ENCODE data around the gene NAT10.
"Not testable (repeated sequence)": the region's sequence is repeated elsewhere in the genome, so short reads cannot be mapped to it uniquely, and the experiment has no call there.

The NAT10 gene

GRCh38 chr11:34063061-34063795, 42.2 kb upstream of the NAT10 start:
- no peak; the same call in 2 of the 3 replicates for ATAC-seq
- TF ChIP-seq CSDC2 (CRISPR knock-in tag; IDR thresholded peaks at IDR 0.05) = no peak
- TF ChIP-seq RARB (CRISPR knock-in tag; IDR thresholded peaks at IDR 0.05) = no peak

GRCh38 chr11:34064291-34064690, 41.1 kb upstream of the NAT10 start:
- TF ChIP-seq ARNTL (CRISPR knock-in tag; IDR thresholded peaks at IDR 0.05; ENCODE audit: borderline replicate concordance, low read depth) (no peak), ZNF70 (CRISPR knock-in tag; IDR thresholded peaks at IDR 0.05) (no peak), ISL1 (CRISPR knock-in tag; IDR thresholded peaks at IDR 0.05) (no peak), ZNF8 (CRISPR knock-in tag; IDR thresholded peaks at IDR 0.05) (no peak), CSRNP3 (CRISPR knock-in tag; IDR thresholded peaks at IDR 0.05) (no peak), CSDC2 (CRISPR knock-in tag; IDR thresholded peaks at IDR 0.05) (no peak)
- no peak for ATAC-seq

GRCh38 chr11:34065505-34066203, 39.8 kb upstream of the NAT10 start:
- no peak for ATAC-seq
- TF ChIP-seq ISL1 (CRISPR knock-in tag; IDR thresholded peaks at IDR 0.05) = no peak
- TF ChIP-seq ZFP3 (CRISPR knock-in tag; IDR thresholded peaks at IDR 0.05) = no peak
- TF ChIP-seq TCF4 (CRISPR knock-in tag; IDR thresholded peaks at IDR 0.05; ENCODE audit: borderline replicate concordance) = no peak
- no peak for TF ChIP-seq ESRRG (CRISPR knock-in tag; IDR thresholded peaks at IDR 0.05)

GRCh38 chr11:34066766-34067165, 38.7 kb upstream of the NAT10 start:
- ATAC-seq = not testable (repeated sequence)

GRCh38 chr11:34067383-34068065, 37.9 kb upstream of the NAT10 start:
- no peak for TF ChIP-seq TCF4 (CRISPR knock-in tag; IDR thresholded peaks at IDR 0.05; ENCODE audit: borderline replicate concordance)
- no peak for TF ChIP-seq BACH2 (CRISPR knock-in tag; IDR thresholded peaks at IDR 0.05; ENCODE audit: borderline replicate concordance)
- no peak for TF ChIP-seq ARNTL (CRISPR knock-in tag; IDR thresholded peaks at IDR 0.05; ENCODE audit: borderline replicate concordance, low read depth)
- no peak for TF ChIP-seq TOX (CRISPR knock-in tag; IDR thresholded peaks at IDR 0.05; ENCODE audit: borderline replicate concordance)
- no peak for TF ChIP-seq PPARA (CRISPR knock-in tag; IDR thresholded peaks at IDR 0.05; ENCODE audit: borderline replicate concordance)
- TF ChIP-seq ZFP30 (CRISPR knock-in tag; IDR thresholded peaks at IDR 0.05) = no peak
- TF ChIP-seq ZC3H10 (CRISPR knock-in tag; IDR thresholded peaks at IDR 0.05) = no peak
- TF ChIP-seq PATZ1 (CRISPR knock-in tag; IDR thresholded peaks at IDR 0.05; ENCODE audit: borderline replicate concordance) = no peak
- ATAC-seq = no peak

GRCh38 chr11:34068111-34068510, 37.3 kb upstream of the NAT10 start:
- peak; percentile 61 for ATAC-seq
- TF ChIP-seq CSRNP3 (CRISPR knock-in tag; IDR thresholded peaks at IDR 0.05) (no peak), TSHZ2 (CRISPR knock-in tag; IDR thresholded peaks at IDR 0.05) (no peak), BACH2 (CRISPR knock-in tag; IDR thresholded peaks at IDR 0.05; ENCODE audit: borderline replicate concordance) (no peak), GLIS3 (CRISPR knock-in tag; IDR thresholded peaks at IDR 0.05) (no peak)

GRCh38 chr11:34071306-34071705, 34.1 kb upstream of the NAT10 start:
- not testable (repeated sequence) for ATAC-seq
